GM21367 (cell line): ENCODE results near the gene CCDC57.

Source experiments
- ATAC-seq: cut with Tn5 transposase; IDR thresholded peaks from one replicate; pipeline ENCODE4 v1.9.1; 2021; ENCODE audit not compliant: unreplicated experiment

The CCDC57 gene

DNA sequence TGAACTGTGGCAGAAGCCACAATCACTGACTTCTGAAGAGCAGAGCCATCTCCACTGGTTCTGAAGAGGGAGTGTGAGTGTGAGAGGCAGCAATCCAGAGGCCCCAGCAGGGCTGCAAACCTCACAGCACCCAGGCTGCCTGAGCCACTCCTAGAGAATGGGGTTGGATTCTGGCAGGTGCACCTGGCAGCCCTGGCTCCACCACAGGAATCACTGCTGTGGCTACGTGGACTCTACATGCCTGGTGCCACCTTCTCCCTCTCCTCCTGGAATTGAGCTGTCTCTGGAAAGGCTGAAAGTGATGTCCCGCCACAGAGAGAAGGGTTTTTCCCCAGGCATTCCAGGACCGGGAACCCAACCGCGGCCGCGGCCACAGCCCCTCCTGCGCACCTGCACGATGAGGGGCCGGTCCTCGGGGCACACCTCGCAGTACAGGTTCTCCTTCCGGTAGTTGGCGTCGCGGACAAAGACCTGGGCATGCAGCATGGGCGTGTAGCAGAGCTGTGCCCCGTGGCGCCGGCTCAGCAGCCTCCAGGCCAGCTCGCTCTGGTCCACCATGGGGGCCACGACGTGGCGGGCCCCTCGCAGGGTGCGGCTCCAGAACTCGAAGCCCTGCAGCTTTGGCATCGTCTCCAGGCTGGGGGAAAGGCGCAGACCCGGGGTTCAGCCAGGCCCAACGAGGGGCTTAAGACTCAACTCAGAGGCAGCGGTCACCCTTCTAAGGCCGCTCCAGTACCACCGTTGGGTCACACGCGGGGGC, 148.0 kb downstream of the CCDC57 start:
- ATAC-seq = no peak

DNA sequence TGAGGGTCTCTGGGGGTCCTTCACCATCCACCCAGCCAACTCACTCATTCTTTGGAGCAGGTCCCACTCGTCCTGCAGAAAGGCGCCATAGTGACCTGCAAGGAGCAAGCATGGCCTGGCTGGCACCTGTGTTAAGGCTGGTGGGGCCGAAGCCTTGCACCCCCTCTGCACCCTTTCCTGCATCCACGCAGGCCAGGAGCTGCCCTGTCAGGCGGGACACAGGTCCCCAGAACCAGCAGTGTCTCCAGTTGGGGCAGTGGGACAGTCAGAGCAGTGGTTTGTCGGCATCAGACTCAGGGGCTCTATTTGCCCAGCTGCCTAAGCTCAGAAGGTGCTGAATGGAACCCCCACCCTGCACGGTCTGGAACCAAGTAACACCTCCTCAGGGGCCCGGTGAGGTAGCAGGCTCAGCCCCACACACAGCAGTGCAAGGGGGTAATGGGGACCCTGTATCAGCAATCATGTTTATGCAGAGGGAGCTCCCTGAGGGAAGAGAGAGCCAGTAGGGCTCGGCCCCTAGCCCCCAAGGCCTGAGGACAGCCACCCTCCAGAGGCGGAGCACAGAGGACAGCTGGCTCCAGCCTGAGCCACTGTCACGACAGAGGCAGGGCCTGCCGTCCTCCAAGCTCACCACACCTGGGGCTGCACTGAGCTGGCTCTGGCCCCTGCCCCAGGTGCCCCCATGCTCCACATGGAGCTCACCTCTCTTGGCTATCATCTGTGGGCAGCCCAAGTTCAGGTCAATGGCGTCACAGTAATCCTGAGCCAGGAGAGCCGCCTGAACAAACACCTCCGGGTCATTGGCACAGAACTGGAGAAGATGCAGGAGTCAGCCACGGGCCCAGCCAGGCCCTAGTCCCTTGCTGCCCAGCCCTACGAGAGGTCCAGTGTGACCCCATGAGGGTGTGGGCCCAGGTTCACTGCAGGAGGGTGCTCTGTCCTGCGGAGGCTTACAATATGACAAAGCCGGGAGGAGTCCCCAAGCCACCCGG, 148.9 kb downstream of the CCDC57 start:
- ATAC-seq = no peak

DNA sequence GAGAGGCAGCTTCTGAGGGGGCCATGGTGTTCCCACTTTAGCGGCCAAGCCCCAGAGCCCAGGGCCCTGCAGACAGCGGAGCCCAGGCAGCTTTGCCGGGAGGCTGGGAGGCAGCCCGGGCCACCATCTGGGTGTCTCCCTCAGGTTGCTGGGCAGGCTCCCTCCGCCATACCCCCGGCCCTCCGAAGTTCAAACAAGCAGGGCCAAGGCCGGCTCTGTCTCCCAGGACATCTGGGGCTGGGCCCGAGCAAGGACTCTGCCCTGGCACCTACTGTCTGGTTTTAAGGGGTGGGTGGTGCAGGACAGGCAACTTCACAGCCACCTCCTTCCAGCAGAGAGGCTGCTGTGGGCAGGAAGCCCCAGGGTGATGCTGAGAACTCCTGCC, 149.7 kb downstream of the CCDC57 start:
- ATAC-seq = no peak

- ATAC-seq = no peak
These were observed 150.3 kb downstream of the CCDC57 start for GRCh38 chr17:82062076-82062983.

DNA sequence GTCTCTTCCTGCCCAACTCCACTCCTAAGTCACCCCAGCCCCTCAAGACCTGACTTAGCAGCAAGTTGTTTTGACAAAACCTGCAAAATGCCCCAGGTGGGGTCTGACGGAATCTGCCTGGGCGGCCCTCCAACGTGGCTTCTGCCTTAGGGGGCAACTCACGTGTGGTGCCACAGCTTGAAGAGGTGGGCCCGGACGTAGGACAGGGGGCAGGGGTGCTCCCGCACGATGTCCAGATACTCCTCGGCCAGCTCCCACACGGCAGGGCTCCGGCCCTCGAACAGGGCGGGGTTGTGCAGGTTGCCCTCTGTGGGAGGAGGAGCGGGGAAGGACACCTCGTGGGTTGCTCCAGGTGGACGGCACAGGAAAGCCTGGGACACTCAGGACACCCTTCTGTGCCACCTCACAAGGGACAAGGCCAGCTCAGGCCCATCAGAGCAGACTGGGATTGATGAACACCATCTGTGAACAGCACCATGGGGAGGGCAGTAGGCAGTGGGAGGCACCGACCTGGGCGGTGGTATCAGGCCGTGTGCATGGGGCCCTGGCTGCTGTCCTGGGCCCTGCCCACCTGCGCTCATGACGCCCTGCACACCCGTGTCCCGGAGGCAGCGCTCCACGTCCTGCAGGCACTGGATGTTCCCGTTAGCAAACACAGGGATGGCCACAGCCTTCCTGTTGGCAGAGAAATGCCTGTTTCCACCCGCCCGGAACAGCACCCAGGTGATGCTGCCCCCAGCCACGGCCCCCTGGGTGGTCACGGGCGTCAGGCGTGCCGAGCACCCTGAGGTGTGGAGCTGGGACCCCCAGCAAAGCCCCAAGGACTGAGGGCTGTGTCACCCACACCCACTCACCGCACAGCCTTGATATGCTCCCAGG, 151.4 kb downstream of the CCDC57 start:
- ATAC-seq = no peak

GRCh38 chr17:82060614-82061013, 152.0 kb downstream of the CCDC57 start:
- ATAC-seq = no peak

GRCh38 chr17:82060001-82060380, 152.7 kb downstream of the CCDC57 start:
- ATAC-seq = no peak

DNA sequence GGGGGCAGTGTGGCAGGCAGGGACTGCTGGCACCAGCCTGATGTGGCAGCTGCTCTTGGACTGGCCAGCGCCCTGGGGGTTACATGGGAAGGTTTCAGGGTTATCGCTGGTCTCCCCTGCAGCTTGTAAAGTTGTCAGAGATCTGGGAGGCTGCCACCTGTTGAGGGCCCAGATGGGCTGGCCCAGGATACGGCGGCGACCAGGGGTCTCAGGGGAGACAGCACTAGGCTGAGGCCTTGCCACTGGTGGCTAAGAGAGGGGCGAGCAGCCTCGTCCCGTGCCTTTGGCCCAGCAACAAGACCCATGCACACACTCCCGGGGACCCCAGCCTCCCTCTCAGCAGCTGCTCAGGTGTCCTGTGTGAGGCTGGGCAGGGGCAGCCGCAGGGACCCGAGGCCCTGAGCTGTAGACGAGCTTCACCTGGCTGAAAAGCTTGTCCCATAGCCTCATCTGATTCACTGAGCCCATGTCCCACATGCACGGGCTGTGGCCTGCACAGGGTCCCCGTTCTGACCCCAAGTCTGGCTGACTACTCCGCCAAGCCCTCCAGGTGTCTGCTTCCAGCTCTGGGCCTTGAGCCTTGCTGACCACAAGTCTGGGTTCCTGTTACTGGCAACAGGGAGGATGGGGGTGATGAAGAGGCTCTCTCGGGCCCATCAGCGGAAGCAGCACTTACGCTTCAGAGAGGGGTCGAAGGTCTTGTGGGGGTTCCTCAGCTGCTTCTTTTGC, 153.2 kb downstream of the CCDC57 start:
- ATAC-seq = no peak

DNA sequence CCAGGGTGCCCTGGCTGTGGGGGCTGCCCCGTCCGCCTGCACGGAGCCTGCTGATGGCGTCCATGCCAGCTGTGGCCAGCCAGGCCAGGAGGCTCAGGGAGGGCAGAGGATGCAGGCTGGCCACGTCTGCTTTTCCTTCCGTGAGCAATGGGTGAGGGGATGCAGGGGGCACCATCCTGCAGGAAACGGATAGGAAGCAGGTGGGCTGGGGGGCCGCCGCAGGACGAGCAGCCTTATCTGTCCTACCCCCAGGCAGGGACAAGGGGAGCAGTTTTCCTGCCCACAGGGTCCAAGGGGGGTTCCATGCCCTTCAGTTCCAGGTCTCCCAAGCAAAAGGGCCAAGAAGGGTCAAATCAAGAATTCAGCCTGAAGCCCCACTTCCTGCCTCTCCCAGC, 153.8 kb downstream of the CCDC57 start:
- ATAC-seq = no peak

GRCh38 chr17:82058230-82058854, 154.3 kb downstream of the CCDC57 start:
- no peak for ATAC-seq

DNA sequence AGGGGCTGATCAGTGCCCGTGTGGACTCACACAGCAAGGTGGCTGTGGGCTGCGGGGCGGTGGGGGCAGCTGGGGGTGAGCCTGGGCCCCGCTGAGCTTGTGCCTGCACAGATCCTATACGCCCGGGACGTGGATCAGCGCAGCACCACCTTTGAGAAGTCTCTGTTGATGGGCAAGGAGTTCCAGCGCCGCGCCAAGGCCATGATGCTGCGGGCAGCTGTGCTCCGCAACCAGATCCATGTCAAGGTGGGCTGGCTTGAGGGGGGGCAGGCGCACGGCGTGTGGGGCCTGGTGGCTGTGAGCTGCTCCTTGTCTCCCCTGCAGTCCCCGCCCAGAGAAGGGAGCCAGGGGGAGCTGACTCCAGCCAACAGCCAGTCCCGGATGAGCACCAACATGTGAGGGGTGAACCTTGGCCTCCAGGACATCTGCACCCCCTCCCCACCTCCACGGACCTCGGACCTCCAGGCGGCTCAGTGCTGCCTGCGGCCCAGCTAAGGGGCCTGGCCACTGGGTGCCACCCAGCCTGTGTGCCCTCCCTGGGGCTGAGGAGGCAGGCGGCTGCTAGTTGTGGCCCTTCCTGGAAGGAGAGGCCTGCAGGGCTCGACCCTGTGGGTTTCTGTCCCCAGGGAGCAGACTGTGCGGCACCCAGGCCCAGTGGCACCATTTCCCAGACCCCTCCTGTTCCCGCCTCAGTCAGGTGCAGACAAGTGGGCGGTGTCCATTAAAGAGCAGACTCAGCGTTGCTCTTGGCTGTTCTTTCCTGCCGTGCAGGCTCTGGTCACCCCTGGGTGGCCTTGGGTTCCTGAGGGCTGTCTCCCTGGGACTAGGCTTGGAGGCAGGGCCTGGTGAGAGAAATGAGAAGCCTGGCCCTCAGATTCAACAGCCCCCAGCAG, 155.7 kb downstream of the CCDC57 start:
- ATAC-seq = no peak

DNA sequence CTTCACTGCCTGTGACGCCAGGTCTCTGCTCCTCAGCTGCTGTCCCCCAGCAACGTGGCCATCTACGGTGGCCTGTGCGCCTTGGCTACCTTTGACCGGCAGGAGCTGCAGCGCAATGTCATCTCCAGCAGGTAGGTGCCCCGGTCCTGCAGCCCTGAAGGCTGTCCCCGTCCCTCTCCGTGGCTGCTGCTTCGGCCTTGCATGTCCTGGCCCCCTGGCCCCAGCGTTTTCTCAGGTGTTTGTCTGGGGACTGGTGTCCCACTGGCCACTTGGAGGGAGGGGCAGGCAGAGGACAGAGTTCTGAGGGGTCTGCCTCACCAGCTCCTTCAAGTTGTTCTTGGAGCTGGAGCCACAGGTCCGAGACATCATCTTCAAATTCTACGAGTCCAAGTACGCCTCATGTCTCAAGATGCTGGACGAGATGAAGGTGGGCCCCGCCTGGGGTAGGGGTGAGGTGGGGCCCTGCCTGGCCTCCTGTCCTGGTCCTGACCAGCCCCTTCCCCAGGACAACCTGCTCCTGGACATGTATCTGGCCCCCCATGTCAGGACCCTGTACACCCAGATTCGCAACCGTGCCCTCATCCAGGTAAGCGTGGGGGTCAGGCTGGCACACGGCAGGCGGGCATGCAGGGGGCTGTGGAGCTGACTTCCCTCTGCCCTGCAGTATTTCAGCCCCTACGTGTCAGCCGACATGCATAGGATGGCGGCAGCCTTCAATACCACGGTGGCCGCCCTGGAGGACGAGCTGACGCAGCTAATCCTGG, 156.5 kb downstream of the CCDC57 start:
- ATAC-seq = no peak

DNA sequence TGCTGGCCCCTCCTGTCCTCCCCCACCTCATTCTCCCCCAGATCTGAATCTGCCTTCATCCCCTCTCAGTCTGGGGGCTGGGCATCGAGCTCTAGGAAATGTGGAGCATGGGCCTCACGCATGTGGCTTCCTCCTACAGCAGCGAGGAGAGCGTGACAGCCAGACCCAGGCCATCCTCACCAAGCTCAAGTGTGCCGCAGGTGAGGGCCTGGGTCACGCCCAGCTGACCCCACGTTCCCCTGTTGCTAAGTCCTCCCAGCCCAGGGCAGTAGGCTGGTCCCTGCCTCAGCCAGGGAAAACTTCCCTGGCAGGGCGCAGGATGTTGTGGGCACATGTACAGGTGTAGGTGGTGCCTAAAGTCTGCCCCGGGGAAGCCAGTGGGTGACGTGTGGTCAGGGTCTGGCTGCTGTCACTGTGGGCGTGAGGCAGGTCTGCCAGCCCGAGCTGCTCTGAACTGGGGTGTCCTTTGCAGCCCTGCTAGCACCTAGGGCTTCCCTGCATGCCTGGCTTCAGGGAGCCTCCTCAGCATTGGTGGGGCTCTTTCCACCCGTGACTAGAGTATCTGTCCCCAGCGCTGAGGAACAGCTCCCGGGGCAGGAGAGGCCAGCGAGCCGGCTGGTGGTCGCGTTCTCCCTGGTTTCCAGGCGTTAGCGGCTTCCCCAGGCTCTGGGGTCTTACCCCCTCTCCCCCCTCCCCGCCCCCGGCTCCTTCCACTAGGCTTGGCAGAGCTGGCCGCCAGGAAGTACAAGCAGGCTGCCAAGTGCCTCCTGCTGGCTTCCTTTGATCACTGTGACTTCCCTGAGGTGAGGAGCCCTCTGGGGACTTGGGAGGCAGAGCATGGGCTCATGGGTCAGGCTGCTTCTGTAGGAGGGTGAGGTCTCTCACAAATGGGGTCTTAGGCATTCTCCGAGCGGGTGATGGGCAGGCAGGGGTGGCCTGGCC, 157.3 kb downstream of the CCDC57 start:
- no peak for ATAC-seq

DNA sequence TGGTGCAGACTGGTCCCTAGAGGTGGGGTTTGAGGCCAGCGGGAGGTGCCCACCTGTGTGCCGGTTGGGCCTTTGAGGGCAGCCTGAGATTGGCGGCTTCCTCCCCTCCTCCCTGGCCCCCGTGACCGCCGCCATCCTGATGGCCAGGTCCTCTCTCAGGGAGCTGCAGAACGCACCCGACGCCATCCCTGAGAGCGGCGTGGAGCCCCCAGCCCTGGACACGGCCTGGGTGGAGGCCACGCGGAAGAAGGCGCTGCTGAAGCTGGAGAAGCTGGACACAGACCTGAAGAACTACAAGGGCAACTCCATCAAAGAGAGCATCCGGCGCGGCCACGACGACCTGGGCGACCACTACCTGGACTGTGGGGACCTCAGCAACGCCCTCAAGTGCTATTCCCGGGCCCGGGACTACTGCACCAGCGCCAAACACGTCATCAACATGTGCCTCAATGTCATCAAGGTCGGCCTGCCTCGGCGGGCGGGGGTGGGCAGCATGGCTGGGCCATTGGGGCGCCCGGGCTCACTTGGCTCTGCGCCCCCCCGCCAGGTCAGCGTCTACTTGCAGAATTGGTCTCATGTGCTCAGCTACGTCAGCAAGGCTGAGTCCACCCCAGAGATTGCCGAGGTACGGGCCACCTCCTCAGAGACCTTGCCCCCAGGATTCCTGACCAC, 158.2 kb downstream of the CCDC57 start:
- ATAC-seq = no peak

- ATAC-seq = no peak
These were observed 158.9 kb downstream of the CCDC57 start for GRCh38 chr17:82053556-82054263.
